Cardiac muscle cell (in vitro differentiated cells and primary cell): Measurements from ENCODE around the gene WNK3. TPM values are rescaled to one million over a fixed set of nuclear protein-coding genes. Genes with fewer than 3 reads are reported as not detected.
"Not testable (repeated sequence)": the region's sequence is repeated elsewhere in the genome, so short reads cannot be mapped to it uniquely, and the experiment has no call there.

Source experiments
- DNase-seq, 2 donors: peaks; one replicate each; pipeline versions ENCODE4 v3.0.0 to v3.0.0-alpha.2; 2010 to 2017; ENCODE audit warnings: low read depth in 1 of 2, low spot score in 1 of 2
- H3K27ac ChIP-seq: fragments of 200-600 bp; sonication (generic); 2 replicates; pipeline ENCODE4 v1.5.1; 2016
- H3K27me3 ChIP-seq: fragments of 200-600 bp; sonication (generic); 2 replicates; pipeline ENCODE4 v1.6.0; 2016; ENCODE audit warnings: control low read depth
- H3K36me3 ChIP-seq: fragments of 200-600 bp; sonication (generic); 2 replicates; pipeline ENCODE4 v1.5.1; 2016; ENCODE audit warnings: control low read depth
- H3K4me1 ChIP-seq: fragments of 200-600 bp; sonication (generic); 2 replicates; pipeline ENCODE4 v1.8.1; 2017; ENCODE audit warnings: low read depth, mild to moderate bottlenecking, mixed run types
- H3K4me3 ChIP-seq: fragments of 200-600 bp; sonication (generic); 2 replicates; pipeline ENCODE4 v1.5.1; 2016; ENCODE audit warnings: mild to moderate bottlenecking
- H3K9me3 ChIP-seq: fragments of 200-600 bp; sonication (generic); 2 replicates; pipeline ENCODE4 v1.5.1; 2017; ENCODE audit warnings: low read depth, mild to moderate bottlenecking, control low read depth
- polyA plus RNA-seq: library from polyadenylated mRNA; unstranded; fragments of >200 nt; fragmentation: Nextera tagmentation; extraction: Ambion mirVana; gene quantifications from 2 replicates; pipeline ENCODE4 v1.2.1, GENCODE V29; 2016
- total RNA-seq: library from RNA; depleted of rRNA; stranded (reverse); fragments of >200 nt; gene quantifications from 2 replicates; pipeline ENCODE4 v1.2.3, GENCODE V29; 2016
- TF ChIP-seq, protein P1 (sequence below): IDR thresholded peaks from 2 replicates; pipeline ENCODE4 v1.5.1; 2012; ENCODE audit warnings: low read depth, mild to moderate bottlenecking, low read length

Gene WNK3
- total and polyA plus RNA-seq, 2 experiments from 2014 or later = 5.6 to 8.3 TPM

DNA sequence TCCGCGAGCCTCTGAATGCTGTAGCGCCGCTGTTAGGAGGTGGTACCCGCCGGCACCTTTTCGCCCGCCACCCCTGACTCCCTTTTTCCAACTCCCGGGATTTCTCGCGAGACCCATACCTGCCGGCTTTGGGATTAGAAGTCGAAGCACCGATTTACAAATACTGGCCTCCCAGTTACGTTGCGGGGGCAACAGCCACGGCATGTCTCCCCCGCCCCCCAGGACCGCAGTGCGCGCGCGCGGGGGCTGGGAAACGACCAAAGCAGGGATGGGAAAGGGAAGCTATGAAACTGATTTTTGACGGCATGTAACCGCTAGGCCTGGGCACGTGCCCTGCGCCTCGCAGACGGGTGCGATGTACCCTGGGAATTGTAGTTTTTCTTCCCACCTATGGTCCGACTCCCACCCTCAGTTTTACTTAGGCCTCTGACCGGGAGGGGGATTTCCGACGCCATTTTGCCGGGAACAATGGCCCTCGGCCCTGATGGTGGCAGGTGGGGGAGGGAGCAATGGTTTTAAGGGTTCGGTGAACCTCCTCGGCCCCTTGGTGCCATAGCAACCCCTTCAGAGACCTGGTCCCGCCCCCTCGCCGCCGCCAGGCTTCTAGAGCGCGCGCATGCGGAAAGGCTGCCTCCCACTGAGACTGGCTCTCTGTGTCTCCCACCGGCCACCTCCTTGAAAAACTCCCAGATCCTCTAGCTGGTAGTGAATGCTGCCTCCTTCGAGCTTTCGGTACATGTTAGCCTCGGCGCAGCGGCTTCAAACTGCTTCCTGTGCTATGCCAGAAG is 772 bp upstream of the WNK3 start:
- H3K27ac ChIP-seq = peak overlapping the region; percentile 94
- H3K36me3 ChIP-seq = no peaks in the 10 kb centered on the region
- H3K9me3 ChIP-seq = no peaks in the 10 kb centered on the region
- peak; percentile 82 to 87 for DNase-seq
- peak overlapping the region; percentile 64 for H3K4me3 ChIP-seq
- TF ChIP-seq, protein P1, sequence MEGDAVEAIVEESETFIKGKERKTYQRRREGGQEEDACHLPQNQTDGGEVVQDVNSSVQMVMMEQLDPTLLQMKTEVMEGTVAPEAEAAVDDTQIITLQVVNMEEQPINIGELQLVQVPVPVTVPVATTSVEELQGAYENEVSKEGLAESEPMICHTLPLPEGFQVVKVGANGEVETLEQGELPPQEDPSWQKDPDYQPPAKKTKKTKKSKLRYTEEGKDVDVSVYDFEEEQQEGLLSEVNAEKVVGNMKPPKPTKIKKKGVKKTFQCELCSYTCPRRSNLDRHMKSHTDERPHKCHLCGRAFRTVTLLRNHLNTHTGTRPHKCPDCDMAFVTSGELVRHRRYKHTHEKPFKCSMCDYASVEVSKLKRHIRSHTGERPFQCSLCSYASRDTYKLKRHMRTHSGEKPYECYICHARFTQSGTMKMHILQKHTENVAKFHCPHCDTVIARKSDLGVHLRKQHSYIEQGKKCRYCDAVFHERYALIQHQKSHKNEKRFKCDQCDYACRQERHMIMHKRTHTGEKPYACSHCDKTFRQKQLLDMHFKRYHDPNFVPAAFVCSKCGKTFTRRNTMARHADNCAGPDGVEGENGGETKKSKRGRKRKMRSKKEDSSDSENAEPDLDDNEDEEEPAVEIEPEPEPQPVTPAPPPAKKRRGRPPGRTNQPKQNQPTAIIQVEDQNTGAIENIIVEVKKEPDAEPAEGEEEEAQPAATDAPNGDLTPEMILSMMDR = no peak
- H3K4me1 ChIP-seq = no peaks in the 10 kb centered on the region
- no peaks in the 10 kb centered on the region for H3K27me3 ChIP-seq

GRCh38 chrX:54352677-54353076 is 5.2 kb downstream of the WNK3 start:
- Histone ChIP-seq H3K27me3 (no peaks in the 10 kb centered on the region), H3K4me3 (no peak overlapping the region), H3K27ac (no peak overlapping the region), H3K4me1 (no peaks in the 10 kb centered on the region), H3K36me3 (no peaks in the 10 kb centered on the region), H3K9me3 (no peaks in the 10 kb centered on the region)
- DNase-seq = no peak
- TF ChIP-seq, protein P1 = no peak

DNA sequence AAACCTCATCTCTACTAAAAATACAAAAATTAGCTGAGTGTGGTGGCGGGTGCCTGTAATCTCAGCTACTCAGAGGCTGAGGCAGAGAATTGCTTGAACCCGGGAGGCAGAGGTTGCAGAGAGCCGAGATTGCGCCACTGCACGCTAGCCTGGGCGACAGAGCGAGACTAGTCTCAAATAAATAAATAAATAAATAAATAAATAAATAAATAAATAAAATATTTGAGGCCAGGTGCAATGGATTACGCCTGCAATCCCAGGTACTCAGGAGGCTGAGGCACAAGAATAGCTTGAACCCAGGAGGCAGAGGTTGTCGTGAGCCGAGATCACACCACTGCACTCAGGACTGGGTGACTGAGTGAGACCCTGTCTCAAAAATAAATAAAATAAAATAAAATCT is 20.5 kb downstream of the WNK3 start:
- H3K4me1 ChIP-seq, H3K4me3 ChIP-seq, H3K27me3 ChIP-seq, H3K9me3 ChIP-seq, H3K27ac ChIP-seq, H3K36me3 ChIP-seq, DNase-seq: not testable (repeated sequence)

- Histone ChIP-seq H3K27me3 (no peaks in the 10 kb centered on the region), H3K4me1 (no peaks in the 10 kb centered on the region), H3K36me3 (no peaks in the 10 kb centered on the region), H3K4me3 (no peak overlapping the region), H3K27ac (no peak overlapping the region), H3K9me3 (no peaks in the 10 kb centered on the region)
- DNase-seq = no peak
- TF ChIP-seq, protein P1 = no peak
These were observed 32.8 kb downstream of the WNK3 start for GRCh38 chrX:54325077-54325476.

- Histone ChIP-seq H3K27ac (no peak overlapping the region), H3K36me3 (no peaks in the 10 kb centered on the region), H3K9me3 (no peaks in the 10 kb centered on the region), H3K4me1 (no peaks in the 10 kb centered on the region), H3K27me3 (no peaks in the 10 kb centered on the region), H3K4me3 (no peak overlapping the region)
- DNase-seq = no peak
- TF ChIP-seq, protein P1 = no peak
These were observed 37.8 kb downstream of the WNK3 start for GRCh38 chrX:54320067-54320466.

DNA sequence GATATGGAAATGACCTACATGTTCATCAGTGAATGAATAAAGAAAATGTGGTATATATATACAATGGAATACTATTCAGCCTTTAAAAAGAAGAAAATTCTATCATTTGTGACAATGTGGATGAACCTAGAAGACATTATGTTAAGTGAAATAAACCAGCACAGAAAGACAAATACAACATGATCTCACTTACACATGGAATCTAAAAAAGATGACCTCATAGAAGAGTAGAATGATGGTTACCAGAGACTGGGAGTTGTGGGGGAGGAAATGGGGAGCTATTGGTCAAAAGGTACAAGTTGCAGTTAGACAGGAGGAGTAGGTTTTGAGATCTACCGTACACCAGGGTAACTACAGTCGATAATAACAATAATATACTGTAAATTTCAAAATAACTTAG is 51.5 kb downstream of the WNK3 start:
- DNase-seq = no peak

More for the DNA sequence above, 51.5 kb downstream of the WNK3 start:
- Histone ChIP-seq H3K9me3 (no peaks in the 10 kb centered on the region), H3K4me3 (no peak overlapping the region), H3K36me3 (no peaks in the 10 kb centered on the region), H3K27me3 (no peaks in the 10 kb centered on the region), H3K27ac (no peak overlapping the region), H3K4me1 (no peaks in the 10 kb centered on the region)
- TF ChIP-seq, protein P1 = no peak
